OCI-M1 (cell line): ENCODE results near the gene STYXL1.
"Not testable (repeated sequence)": the region's sequence is repeated elsewhere in the genome, so short reads cannot be mapped to it uniquely, and the experiment has no call there.

Experiments
- DNase-seq: peaks from one replicate; lab custom pipeline; 2025; lab: John Stamatoyannopoulos, UW

The STYXL1 gene

DNA sequence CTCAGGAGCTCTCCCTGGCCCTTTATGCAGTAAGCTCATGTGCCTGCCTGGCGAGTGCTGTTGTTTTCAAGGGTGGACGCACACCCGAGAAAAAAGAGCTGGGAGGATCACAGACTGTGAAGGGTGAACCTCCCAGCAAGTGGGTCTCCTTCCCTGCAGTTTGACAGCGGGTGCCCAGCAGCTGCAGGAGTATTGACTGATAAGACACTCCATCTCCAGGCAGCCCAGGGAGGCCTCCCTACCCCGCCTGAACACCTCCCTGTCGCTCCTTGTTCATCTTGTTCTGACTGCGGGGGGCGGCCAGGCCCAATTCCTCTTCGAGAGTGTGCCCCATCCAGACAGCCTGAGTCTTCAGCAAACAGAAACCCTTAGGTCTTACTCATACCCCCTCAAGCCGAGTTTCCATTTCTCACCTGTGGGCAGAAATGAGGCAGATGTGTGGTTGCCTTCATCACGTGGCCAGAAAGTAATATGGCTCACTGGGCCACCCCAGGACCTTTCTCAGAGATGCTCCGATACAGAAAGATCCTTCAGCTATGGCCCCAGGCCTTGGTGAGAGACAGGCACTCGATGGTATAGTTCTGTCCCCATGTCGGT is 17.3 kb upstream of the STYXL1 start:
- DNase-seq = no peak

- DNase-seq = no peak
These were observed 16.6 kb upstream of the STYXL1 start for GRCh38 chr7:76064208-76064970.

- DNase-seq = no peak
These were observed 15.7 kb upstream of the STYXL1 start for GRCh38 chr7:76063525-76063924.

DNA sequence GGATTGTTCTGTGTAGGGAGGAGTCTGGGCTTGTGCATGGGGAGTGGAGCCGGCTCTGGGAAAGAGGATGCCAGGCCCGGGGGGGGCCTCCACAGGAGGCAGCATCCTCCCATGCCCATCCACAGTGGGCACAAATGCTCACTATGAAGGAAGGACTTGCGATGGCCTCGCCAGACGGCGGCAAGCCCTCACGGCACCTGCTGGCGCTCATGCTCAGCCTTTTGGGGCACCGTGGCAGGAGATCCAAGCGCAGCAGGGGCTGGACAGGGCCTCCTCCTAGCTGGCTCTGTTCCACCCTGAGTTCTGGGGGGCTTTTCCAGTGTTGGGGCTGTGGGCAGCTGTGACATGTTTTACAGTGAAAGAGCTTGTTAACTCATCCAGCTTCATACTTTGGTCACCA is 15.3 kb upstream of the STYXL1 start:
- DNase-seq = no peak

DNA sequence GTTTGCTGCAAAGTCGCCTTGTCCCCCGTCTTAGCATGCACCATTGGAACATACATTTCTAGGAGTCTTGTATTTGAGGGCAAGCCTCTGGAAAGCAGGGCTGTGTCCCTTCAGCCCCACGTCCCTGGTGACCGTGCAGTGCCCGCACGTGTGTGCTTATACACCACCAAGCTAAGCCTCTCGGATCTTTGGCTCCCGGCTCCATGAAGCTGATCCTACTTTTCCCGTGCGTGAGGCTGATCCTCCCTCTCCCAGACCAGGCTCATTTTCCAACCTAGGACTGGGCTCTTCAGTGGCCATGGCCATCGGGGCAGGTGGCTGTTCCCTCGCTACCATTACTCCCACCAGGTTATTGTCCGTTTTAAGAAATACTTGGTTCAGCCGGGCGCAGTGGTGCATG is 14.5 kb upstream of the STYXL1 start:
- DNase-seq = no peak

DNA sequence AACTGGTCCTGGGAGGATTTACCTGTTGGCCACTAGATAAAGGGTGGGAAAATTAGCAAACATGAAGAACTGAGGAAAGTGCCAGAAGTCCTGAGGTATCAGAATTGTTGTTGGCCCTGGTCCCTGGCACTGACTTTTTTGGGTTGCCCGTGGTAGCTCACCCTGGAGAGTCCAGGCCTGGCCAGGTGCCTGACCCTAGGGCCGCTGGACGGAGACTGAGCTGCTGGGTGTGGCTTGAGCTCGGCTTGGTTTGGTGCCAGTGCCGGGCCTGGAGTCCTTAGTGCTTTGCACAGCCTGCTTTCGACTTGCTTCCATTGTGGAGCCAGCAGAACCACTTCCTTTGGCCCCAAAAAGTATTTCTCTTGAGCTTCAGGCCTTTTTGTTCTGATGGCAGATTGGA is 13.0 kb upstream of the STYXL1 start:
- DNase-seq = no peak

DNA sequence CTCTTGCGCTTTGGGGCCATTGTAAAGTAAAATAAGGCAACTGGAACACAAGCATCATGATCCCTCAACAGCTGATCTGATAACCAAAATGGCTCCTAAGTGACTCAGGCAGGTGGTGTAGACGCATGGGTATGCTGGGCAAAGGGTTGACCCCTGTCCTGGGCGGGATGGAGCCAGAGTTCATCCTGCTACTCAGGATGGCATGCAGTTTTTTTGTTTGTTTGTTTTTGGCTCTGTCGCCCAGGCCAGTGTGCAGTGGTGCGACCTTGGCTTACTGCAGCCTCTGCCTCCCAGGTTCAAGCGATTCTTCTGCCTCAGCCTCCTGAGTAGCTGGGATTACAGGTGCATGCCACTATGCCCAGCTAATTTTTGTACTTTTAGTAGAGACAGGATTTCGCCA is 10.9 kb upstream of the STYXL1 start:
- DNase-seq = not testable (repeated sequence)

DNA sequence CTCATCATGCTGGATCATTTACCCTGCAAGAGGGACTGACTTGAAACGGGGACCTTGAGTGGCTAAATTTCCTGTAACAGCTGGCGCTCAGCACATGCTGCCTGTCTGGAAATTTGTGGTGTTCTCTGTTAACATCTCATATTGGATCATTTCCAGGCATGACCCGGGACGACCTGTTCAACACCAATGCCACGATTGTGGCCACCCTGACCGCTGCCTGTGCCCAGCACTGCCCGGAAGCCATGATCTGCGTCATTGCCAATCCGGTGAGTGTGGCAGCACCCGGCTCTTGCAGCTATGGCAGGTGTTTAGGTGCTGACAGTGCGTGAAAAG is 10.0 kb upstream of the STYXL1 start:
- no peak for DNase-seq

- no peak for DNase-seq
These were observed 9.5 kb upstream of the STYXL1 start for GRCh38 chr7:76057103-76057812.

DNA sequence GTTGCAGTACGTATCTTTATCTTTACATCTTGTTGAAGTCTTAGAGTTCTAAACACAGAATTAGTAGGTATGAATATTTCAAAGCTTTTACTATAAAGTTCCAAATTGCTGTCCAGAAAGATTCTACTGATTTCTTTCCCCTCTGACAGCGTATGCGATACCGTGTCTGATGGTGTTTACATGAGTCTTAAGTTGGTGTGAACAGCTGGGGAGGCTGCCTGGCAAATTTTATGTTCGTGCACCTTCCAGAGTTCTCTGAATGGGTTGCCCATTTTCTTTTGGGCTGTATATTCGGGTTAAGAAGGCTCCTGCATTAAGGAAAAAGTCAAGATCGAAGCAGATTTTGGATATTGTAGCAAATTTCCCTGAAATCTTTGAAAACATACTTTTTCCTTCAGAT is 8.4 kb upstream of the STYXL1 start:
- DNase-seq = no peak

DNA sequence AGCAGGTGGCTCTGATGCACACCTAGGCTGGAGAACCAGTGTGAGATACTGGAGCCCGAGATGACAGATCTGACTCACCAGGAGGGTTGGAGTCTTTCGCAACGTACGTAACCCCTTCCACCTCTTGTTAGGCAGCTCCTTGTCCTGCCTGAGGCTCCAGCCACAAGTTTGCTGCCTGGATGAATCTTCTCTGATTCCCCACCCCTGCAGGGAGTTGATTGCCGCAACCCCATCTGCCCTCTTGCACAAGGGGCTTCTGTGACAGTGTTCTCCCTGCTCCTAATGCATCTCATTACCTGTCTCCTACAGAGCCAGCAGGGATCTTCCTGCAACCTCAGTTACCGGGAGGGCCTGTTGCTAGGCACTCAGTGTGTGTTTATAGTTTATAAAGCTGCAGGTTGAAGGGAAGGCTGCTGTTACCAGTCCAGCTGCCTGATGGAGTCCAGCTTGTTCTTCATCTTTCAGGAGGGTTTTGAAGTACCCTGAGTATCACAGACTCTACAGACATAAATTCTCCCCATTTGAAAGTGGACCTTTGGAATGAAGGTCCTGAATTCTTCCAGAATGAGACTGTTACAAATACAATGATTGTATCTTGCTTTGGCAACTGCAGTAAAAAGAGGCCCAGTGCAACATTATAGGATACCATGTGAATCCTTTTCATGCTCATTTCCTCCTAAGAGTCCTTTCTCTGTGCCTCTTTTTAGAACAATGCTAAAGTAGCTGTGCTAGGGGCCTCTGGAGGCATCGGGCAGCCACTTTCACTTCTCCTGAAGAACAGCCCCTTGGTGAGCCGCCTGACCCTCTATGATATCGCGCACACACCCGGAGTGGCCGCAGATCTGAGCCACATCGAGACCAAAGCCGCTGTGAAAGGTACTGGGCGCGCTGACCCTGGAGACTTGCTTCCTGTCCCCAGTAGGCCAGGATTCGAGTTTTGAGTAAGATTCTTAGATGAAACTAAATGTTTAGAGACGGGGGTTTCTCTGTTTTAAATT is 6.6 kb upstream of the STYXL1 start:
- DNase-seq = no peak

GRCh38 chr7:76053461-76053860 is 5.7 kb upstream of the STYXL1 start:
- no peak for DNase-seq

DNA sequence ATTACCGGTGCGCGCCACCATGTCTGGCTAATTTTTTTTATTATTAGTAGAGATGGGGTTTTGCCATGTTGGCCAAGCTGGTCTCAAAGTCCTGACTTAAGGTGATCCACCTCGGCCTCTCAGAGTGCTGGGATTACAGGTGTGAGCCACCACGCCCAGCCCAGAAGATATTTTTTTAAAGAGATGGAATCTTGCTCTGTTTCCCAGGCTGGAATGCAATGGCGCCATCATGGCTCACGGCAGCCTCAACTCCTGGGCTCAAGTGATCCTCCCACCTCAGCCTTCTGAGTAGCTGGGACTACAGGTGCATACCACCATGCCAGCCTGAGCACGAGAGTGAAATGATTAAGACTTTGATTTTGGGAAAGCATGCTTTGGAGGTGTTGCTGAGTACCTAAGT is 4.9 kb upstream of the STYXL1 start:
- not testable (repeated sequence) for DNase-seq

- peak; percentile 17 for DNase-seq
These were observed 4.0 kb upstream of the STYXL1 start for GRCh38 chr7:76051840-76052239.

- no peak for DNase-seq
These were observed 2.7 kb upstream of the STYXL1 start for GRCh38 chr7:76050545-76050944.

DNA sequence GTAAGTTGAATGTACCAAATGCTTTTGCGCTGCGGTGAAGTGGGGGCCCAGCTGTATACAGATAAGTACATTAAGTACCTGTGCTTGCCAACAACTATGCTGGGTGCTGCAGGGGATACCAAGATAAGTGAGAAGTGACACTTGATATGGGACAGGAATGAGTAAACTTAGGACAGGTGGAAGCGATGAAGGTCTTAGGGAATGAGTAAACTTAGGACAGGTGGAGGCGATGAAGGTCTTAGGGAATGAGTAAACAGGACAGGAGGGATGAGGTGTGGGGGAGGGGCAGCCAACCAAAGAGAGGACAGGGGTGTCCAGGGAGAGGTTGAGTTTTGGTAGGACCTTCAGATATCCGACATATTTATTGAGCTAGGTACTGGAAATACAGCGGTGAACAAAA is 1.5 kb upstream of the STYXL1 start:
- no peak for DNase-seq

DNA sequence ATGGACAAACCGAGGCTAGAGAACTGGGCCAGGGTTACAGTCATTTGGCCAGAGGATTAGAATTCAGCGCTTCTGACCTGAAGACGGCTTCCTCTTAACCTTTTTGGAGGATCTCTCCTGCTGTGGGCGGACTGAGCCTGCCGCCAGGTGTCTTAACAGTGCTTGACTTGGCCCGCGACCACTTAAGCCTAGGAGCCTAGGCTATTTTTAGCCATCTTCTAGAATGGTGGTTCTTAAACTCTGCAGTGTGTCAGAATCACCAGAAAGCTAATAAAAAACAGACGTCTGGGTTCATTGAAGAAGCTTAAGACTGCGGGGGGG is 828 bp upstream of the STYXL1 start:
- DNase-seq = peak; percentile 64

GRCh38 chr7:76047305-76047810 is 442 bp downstream of the STYXL1 start:
- DNase-seq = peak; percentile 64

- DNase-seq = no peak
These were observed 3.4 kb downstream of the STYXL1 start for GRCh38 chr7:76044375-76044865.

DNA sequence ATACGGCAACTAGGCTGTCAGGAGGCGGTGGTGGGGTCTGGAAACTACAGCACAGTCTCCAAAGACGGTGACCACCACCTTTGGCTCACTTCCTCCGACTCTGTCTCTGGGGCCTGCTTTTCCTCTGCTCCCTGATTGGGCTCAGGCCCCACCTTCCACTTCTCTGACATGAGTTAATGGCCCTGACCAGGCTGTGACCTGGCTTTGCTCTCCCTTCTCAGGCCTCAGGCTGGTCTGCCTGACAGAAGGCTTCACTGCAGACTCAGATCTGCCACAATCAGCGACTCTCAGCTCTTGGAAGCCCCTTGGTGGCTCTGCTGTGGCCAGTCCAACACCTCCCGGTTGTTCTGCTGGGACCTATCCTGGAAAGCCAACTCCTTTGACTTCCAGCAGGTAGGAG is 7.7 kb downstream of the STYXL1 start:
- no peak for DNase-seq

GRCh38 chr7:76037310-76037709 is 10.5 kb downstream of the STYXL1 start:
- no peak for DNase-seq

DNA sequence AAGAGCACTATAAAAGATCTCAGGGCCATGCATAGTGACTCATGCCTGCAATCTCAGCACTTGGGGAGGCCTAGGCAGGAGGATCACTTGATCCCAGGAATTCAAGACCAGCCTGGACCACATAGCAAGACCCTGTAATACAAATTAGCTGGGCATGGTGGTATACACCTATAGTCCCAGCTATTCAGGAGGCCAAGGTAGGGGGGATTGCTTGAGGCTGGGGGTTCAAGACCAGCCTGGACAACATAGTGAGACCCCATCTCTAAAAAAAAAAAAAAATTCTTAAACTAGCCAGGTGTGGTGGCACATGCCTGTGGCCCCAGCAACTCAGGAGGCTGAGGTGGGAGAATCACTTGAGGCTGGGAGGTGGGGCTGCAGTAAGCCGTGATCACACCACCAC is 15.8 kb downstream of the STYXL1 start:
- DNase-seq = no peak
